DOHH2 (cell line): ENCODE data around the gene PHF2.

ENCODE experiments used
- H3F3A ChIP-seq: fragments of 200-600 bp; sonication (generic), shearing (Covaris generic); 2 replicates; pipeline ENCODE4 v1.6.0; 2016; ENCODE audit warnings: antibody characterized with exemption, mild to moderate bottlenecking; ENCODE audit not compliant: control insufficient read depth, insufficient read depth
- H3K27ac ChIP-seq: fragments of 200-600 bp; sonication (generic); 2 replicates; pipeline ENCODE4 v1.5.1; 2014; ENCODE audit warnings: low read depth, mild to moderate bottlenecking, low read length, moderate library complexity
- H3K27me3 ChIP-seq: fragments of 200-600 bp; sonication (generic); 2 replicates; pipeline ENCODE4 v1.6.1; 2014; ENCODE audit warnings: mild to moderate bottlenecking, low read length, mixed read lengths; ENCODE audit not compliant: control insufficient read depth
- H3K36me3 ChIP-seq: fragments of 200-600 bp; sonication (generic); 2 replicates; pipeline ENCODE4 v1.6.1; 2014; ENCODE audit warnings: mild to moderate bottlenecking, low read length, moderate library complexity, mixed read lengths; ENCODE audit not compliant: control insufficient read depth
- H3K4me1 ChIP-seq: fragments of 200-600 bp; sonication (generic); 2 replicates; pipeline ENCODE4 v1.6.1; 2014; ENCODE audit warnings: mild to moderate bottlenecking, low read length, mixed read lengths; ENCODE audit not compliant: control insufficient read depth
- H3K4me2 ChIP-seq: fragments of 200-600 bp; sonication (generic); 2 replicates; pipeline ENCODE4 v1.6.0; 2014; ENCODE audit warnings: mild to moderate bottlenecking, low read length, moderate library complexity
- H3K4me3 ChIP-seq: fragments of 200-600 bp; sonication (generic); 2 replicates; pipeline ENCODE4 v1.5.1; 2014; ENCODE audit warnings: mild to moderate bottlenecking, low read length, mixed read lengths
- H3K79me2 ChIP-seq: fragments of 200-600 bp; sonication (generic); 2 replicates; pipeline ENCODE4 v1.6.1; 2014; ENCODE audit warnings: mild to moderate bottlenecking, low read length, mixed read lengths; ENCODE audit not compliant: control insufficient read depth
- H3K9me2 ChIP-seq: fragments of 200-600 bp; sonication (generic); replicated peaks from 2 replicates; pipeline ENCODE4 v1.6.1; 2014; ENCODE audit warnings: mild to moderate bottlenecking, low read length, mixed read lengths; ENCODE audit not compliant: control insufficient read depth
- H3K9me3 ChIP-seq: fragments of 200-600 bp; sonication (generic); 2 replicates; pipeline ENCODE4 v1.6.1; 2014; ENCODE audit warnings: antibody characterized with exemption, low read length, mixed read lengths; ENCODE audit not compliant: control insufficient read depth, insufficient read depth
- H4K20me1 ChIP-seq: fragments of 200-600 bp; sonication (generic); 2 replicates; pipeline ENCODE4 v1.6.0; 2014; ENCODE audit warnings: low read depth, mild to moderate bottlenecking, antibody characterized with exemption, low read length, moderate library complexity; ENCODE audit not compliant: control insufficient read depth, insufficient read depth
- EZH2phosphoT487 ChIP-seq: fragments of 200-600 bp; sonication (generic); IDR thresholded peaks from 2 replicates; pipeline ENCODE4 v1.6.1; 2017; ENCODE audit warnings: borderline replicate concordance, mild to moderate bottlenecking, antibody characterized with exemption, low read length, moderate library complexity, mixed read lengths
- TF ChIP-seq, protein P1 (sequence below): fragments of 200-600 bp; sonication (generic); IDR thresholded peaks from one replicate; pipeline ENCODE4 v1.5.1; 2014; ENCODE audit warnings: antibody characterized with exemption, mild to moderate bottlenecking, low read depth, low read length; ENCODE audit not compliant: poor library complexity, severe bottlenecking

PHF2 gene

DNA sequence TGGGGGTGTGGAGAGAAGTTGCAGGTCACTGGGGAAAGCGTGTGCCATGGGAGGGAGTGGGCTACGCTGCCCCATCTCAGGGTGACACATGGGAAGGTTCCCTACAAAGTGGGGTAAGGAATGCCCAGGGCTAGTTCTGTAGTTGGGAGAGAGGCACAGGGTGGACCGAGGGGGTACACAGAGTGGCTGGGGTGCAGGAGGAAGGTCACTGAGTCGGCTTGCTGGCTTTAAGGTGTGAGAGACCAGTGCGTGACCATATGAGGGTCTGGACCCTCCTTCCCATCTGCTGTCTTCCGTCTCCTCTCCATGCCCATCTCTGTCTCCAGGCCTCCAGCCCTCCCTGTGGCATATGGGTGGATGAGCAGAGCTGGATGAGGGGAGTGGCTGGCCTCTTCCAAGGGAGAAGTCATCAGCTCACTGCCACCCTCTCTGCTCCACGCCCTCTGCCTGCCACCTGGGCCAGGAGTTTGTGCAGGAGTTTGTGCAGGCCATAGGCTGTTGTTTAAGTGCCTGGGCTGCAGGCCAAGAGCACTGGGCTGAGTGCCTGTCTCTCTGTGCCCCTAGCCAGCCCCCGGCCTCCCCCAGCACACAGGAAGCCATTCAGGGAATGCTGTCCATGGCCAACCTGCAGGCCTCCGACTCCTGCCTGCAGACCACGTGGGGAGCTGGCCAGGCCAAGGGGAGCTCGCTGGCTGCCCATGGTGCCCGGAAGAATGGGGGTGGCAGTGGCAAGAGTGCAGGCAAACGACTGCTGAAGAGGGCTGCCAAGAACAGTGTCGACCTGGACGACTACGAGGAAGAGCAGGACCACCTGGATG lies 96.8 kb downstream of the PHF2 start:
- H3K4me3 ChIP-seq = no peak overlapping the region
- no peak overlapping the region for H3K27ac ChIP-seq

DNA sequence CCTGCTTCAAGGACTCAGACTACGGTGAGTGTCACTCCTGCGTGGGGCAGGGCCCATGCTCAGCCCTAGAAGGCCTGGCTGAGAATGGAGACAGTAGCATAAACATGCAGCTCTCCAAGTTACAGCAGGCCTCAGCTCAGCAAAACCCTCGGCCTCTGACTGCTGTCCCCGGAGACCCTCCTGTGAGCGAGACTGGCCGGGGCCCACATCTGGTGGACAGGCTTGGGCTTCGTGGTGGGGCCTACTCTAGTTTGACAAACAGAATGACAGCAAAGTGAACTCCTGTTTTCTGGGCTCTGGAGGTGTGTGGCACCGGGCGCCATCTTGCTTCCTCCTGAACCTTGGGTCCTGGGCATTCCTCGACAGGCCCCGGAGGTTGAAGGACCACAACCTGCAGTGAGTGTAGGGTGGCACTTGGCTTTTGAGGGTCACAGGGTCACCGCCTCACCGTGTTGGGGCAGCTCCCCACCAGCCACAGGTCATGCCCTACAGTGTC lies 97.5 kb downstream of the PHF2 start:
- Histone ChIP-seq H3K27ac (no peak overlapping the region), H3K4me2 (no peak overlapping the region)

More for the DNA sequence above, 96.8 kb downstream of the PHF2 start:
- H3K27me3 ChIP-seq = no peaks in the 10 kb centered on the region
- TF ChIP-seq EZH2phosphoT487 = no peak
- TF ChIP-seq, protein P1, sequence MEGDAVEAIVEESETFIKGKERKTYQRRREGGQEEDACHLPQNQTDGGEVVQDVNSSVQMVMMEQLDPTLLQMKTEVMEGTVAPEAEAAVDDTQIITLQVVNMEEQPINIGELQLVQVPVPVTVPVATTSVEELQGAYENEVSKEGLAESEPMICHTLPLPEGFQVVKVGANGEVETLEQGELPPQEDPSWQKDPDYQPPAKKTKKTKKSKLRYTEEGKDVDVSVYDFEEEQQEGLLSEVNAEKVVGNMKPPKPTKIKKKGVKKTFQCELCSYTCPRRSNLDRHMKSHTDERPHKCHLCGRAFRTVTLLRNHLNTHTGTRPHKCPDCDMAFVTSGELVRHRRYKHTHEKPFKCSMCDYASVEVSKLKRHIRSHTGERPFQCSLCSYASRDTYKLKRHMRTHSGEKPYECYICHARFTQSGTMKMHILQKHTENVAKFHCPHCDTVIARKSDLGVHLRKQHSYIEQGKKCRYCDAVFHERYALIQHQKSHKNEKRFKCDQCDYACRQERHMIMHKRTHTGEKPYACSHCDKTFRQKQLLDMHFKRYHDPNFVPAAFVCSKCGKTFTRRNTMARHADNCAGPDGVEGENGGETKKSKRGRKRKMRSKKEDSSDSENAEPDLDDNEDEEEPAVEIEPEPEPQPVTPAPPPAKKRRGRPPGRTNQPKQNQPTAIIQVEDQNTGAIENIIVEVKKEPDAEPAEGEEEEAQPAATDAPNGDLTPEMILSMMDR = no peak
- H3K9me2 ChIP-seq = no peaks in the 10 kb centered on the region
- H3K9me3 ChIP-seq = peaks cover 7% of the 10 kb centered on the region; the same call in 1 of the 2 replicates
- H3K4me1 ChIP-seq = no peaks in the 10 kb centered on the region
- H3K79me2 ChIP-seq = no peaks in the 10 kb centered on the region
- H3K36me3 ChIP-seq = no peaks in the 10 kb centered on the region
- no peaks in the 10 kb centered on the region for H4K20me1 ChIP-seq
- H3F3A ChIP-seq = no peaks in the 10 kb centered on the region
- H3K4me2 ChIP-seq = no peak overlapping the region

DNA sequence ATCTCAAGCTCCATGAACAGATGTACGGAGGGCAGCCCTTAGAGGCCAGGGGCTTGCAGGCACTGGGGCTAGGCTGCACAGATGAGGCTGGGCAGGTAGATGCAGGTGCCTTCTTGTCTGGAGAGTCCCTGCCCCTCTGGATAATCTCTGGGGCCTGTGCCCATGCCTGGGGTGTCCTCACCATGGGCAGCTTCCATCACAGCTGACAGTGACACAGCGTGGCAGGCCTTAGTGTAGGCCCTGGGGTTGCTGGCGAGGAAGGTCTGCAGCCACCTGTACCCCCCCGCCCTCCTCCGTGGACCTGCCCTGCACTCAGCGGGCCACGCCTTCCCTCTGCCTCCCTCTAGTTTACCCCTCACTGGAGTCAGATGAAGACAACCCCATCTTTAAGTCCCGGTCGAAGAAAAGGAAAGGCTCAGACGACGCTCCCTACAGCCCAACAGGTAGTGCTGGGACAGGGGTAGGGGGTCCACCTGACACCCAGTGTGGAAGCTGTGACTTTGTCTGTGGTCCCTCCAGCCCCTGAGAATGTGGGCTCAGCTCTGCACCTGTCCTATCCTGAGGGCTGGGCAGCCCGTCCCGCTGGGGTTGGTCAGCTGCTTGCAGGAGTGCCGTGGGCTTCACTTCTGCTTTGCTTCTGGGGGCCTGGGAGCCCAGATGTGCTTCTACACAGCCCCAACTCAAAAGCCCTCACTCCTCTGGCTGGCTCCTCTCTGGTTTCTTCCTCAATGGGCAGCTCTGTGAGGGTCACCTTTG lies 98.4 kb downstream of the PHF2 start:
- H3K27ac ChIP-seq = no peak overlapping the region
- H3K27me3 ChIP-seq = no peaks in the 10 kb centered on the region
- H4K20me1 ChIP-seq = no peaks in the 10 kb centered on the region
- no peaks in the 10 kb centered on the region for H3K79me2 ChIP-seq
- no peak overlapping the region for H3K4me3 ChIP-seq
- H3K9me3 ChIP-seq = peaks cover 7% of the 10 kb centered on the region; the same call in 1 of the 2 replicates
- no peaks in the 10 kb centered on the region for H3K36me3 ChIP-seq
- 0 out of 2 replicates have a peak, but pooled peaks cover 3% of the 10 kb centered on the region for H3F3A ChIP-seq
- TF ChIP-seq EZH2phosphoT487 = no peak
- TF ChIP-seq, protein P1 = no peak
- no peaks in the 10 kb centered on the region for H3K4me1 ChIP-seq
- H3K4me2 ChIP-seq = no peak overlapping the region
- H3K9me2 ChIP-seq = no peaks in the 10 kb centered on the region

More for the DNA sequence above, 97.5 kb downstream of the PHF2 start:
- Histone ChIP-seq H4K20me1 (no peaks in the 10 kb centered on the region), H3K79me2 (no peaks in the 10 kb centered on the region), H3K9me3 (peaks cover 7% of the 10 kb centered on the region; the same call in 1 of the 2 replicates), H3K9me2 (no peaks in the 10 kb centered on the region), H3K4me1 (no peaks in the 10 kb centered on the region), H3K36me3 (no peaks in the 10 kb centered on the region), H3K4me3 (no peak overlapping the region), H3K27me3 (no peaks in the 10 kb centered on the region), H3F3A (0 out of 2 replicates have a peak, but pooled peaks cover 2% of the 10 kb centered on the region)
- no peak for TF ChIP-seq EZH2phosphoT487
